T-helper 22 cell (primary cell): ENCODE results near the gene CACNA1H.

ENCODE experiments used
- DNase-seq: peaks from one replicate; pipeline ENCODE4 v3.0.0-alpha.2; 2020; ENCODE audit warnings: low read depth

The CACNA1H gene

GRCh38 chr16:1152651-1153259, at the start of gene CACNA1H:
Gene CACNA1H (plus strand): TSS chr16:1153106. CDS start chr16:1153738, 632 bp downstream.
- peak; percentile 31 for DNase-seq

GRCh38 chr16:1103636-1103980, 49.3 kb upstream of the CACNA1H start:
- no peak for DNase-seq

- no peak for DNase-seq
Observed at GRCh38 chr16:1105888-1106620, 46.9 kb upstream of the CACNA1H start.

GRCh38 chr16:1106659-1107058, 46.2 kb upstream of the CACNA1H start:
- no peak for DNase-seq

GRCh38 chr16:1107141-1107540, 45.8 kb upstream of the CACNA1H start:
- DNase-seq, result no peak

GRCh38 chr16:1107731-1108130, 45.2 kb upstream of the CACNA1H start:
- no peak for DNase-seq

GRCh38 chr16:1108299-1109252, 44.3 kb upstream of the CACNA1H start:
- no peak for DNase-seq

GRCh38 chr16:1109648-1110047, 43.3 kb upstream of the CACNA1H start:
- no peak for DNase-seq

GRCh38 chr16:1112506-1113184, 40.3 kb upstream of the CACNA1H start:
- DNase-seq, result no peak

GRCh38 chr16:1113489-1113888, 39.4 kb upstream of the CACNA1H start:
- no peak for DNase-seq

- no peak for DNase-seq
Observed at GRCh38 chr16:1113889-1114526, 38.9 kb upstream of the CACNA1H start.

GRCh38 chr16:1116693-1117077, 36.2 kb upstream of the CACNA1H start:
- no peak for DNase-seq

GRCh38 chr16:1117176-1117900, 35.6 kb upstream of the CACNA1H start:
- DNase-seq, result no peak

GRCh38 chr16:1117926-1118325, 35.0 kb upstream of the CACNA1H start:
- DNase-seq, result no peak

GRCh38 chr16:1119129-1119528, 33.8 kb upstream of the CACNA1H start:
- DNase-seq, result no peak

- DNase-seq, result no peak
Observed at GRCh38 chr16:1119766-1120576, 32.9 kb upstream of the CACNA1H start.

- no peak for DNase-seq
Observed at GRCh38 chr16:1120577-1120941, 32.3 kb upstream of the CACNA1H start.

- no peak for DNase-seq
Observed at GRCh38 chr16:1121009-1121408, 31.9 kb upstream of the CACNA1H start.

GRCh38 chr16:1121601-1122397, 31.1 kb upstream of the CACNA1H start:
- DNase-seq, result no peak
